ENCODE data around the gene GABARAP.
A peak's percentile ranks its signal among the peaks of the same experiment; 100 is the strongest.

Gene GABARAP

DNA sequence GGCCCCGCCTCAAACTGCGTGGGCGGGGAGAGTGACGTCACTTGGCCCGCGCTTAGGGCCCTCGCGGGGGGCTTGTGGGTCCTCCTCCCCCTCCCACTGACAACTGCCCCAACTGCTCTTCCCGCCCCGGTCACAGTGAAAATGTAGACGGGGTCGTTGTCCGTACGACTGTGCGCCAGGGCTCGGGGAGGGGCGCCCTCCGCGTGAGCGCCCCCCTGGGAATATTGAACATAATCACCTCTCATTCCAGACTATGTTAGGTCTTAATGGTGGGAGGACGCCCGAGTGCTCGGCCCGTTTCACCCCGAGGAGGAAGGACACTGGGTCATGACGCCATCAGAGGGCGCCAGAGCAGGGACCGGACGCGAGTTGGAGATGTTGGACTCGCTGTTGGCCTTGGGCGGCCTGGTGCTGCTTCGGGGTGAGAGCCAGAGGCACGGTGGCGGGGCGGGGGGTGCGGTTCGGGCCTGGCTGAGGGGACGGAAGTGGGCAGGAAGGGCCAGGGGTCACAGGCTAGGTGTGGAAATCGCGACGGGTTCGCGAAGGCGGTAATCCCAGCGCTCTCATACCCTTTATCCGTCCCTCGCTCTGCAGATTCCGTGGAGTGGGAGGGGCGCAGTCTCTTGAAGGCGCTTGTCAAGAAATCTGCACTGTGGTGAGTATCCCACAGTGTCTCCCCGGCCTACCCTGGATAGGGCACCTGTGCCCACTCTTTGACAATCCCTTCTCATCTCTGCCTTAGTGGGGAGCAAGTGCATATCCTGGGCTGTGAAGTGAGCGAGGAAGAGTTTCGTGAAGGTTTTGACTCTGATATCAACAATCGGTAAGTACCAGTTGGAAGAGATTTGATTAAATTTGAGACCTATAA, 10.2 kb upstream of the GABARAP start, which contains the start of gene ELP5:
Gene ELP5, plus strand, starts transcription at position 40 of the 868 bp plus-strand sequence. Its CDS starts 336 bp downstream, at position 376.
- TF ChIP-seq, protein P1, sequence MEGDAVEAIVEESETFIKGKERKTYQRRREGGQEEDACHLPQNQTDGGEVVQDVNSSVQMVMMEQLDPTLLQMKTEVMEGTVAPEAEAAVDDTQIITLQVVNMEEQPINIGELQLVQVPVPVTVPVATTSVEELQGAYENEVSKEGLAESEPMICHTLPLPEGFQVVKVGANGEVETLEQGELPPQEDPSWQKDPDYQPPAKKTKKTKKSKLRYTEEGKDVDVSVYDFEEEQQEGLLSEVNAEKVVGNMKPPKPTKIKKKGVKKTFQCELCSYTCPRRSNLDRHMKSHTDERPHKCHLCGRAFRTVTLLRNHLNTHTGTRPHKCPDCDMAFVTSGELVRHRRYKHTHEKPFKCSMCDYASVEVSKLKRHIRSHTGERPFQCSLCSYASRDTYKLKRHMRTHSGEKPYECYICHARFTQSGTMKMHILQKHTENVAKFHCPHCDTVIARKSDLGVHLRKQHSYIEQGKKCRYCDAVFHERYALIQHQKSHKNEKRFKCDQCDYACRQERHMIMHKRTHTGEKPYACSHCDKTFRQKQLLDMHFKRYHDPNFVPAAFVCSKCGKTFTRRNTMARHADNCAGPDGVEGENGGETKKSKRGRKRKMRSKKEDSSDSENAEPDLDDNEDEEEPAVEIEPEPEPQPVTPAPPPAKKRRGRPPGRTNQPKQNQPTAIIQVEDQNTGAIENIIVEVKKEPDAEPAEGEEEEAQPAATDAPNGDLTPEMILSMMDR (conservative IDR thresholded peaks at IDR 0.05; ENCODE audit: low read length): peak; percentile 15
- peak; percentile 94 for DNase-seq (ENCODE audit: low read depth)
- H3K4me3 ChIP-seq (ENCODE audit: low read length): peak within 1 kb of the TSS; percentile 89

DNA sequence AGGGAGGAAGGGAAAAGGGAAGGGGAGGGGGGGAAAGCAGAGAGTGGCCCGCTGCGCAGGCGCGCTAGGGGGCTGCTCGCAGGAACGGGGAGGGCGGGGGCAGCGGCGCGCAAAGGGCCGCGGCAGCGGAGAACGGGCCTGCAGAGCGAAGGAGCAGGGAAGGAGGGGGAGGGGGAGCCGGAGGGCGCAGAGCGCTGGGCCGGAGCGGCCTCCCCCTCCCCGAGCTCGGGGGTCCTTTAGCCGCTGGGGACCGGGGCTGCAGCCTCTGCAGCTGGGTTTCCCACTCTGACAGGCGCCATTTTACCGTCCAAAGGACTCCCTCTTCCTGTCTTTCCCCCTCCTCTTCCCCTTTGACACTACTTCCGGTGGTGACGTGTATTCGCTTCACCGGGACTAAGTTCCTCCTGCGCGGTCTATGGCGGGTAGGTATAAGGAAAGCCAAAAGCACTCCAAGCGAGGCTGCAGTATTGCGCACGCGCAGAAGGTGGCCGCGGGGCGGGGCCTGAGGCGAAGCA, 9.5 kb upstream of the GABARAP start, which contains the start of gene CTDNEP1:
Gene CTDNEP1, minus strand, starts transcription at position 74 of the 515 bp plus-strand sequence. CDS start 438 bp downstream, outside the sequence.
- peak; percentile 100 for DNase-seq (ENCODE audit: low read depth)
- peak within 1 kb of the TSS; percentile 89 for H3K4me3 ChIP-seq (ENCODE audit: low read length)
- TF ChIP-seq, protein P1 (conservative IDR thresholded peaks at IDR 0.05; ENCODE audit: low read length): no peak

DNA sequence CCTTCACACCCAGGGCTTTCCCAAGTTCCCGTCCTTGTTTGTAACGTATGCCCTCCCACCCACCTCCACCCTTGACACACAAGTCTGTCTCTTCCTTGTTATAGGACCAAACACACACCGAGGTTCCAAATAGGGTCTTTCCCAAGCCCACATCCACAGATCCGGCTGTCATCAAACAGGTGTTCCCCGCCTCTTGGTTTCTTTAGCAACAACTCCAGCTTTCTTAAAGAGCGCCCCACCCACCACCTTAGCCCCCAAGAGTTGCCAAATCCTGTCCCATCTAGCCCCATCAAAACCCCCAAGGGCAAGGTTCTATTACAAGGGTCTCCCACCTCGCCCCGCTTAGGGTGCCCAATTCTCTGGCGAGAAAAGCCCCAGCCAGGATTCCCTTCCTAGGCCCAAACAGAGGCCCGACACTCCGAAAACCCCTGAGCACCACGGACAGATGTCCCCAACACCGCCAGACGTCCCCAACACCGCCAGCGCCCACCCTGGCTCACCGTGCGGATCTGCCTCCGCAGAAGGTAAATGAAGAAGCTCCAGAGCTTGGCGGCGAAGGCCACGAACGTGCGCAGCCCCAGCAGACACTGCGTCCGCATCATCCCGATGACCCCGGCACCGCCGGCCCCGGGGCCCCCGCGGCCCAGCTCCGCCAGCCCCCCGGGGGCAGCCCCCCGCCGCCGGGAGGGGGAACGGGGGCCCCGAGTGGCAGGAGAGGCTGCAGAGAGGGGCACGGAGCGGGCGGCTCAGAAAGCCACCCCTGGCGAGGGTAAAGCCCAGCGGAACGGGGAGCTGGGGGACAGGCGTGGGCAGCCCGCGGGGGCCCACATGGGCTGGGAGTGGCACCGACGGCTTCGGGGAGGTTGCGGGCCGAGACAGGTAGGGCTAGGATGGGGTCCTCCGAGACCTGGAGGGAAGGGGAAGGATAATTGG, 8.7 kb upstream of the GABARAP start:
- TF ChIP-seq, protein P1 (conservative IDR thresholded peaks at IDR 0.05; ENCODE audit: low read length): no peak

GRCh38 chr17:7249830-7250229, 7.6 kb upstream of the GABARAP start:
- DNase-seq (ENCODE audit: low read depth): no peak
- TF ChIP-seq, protein P1 (conservative IDR thresholded peaks at IDR 0.05; ENCODE audit: low read length): no peak
- H3K4me3 ChIP-seq (ENCODE audit: low read length): peak overlapping the region; percentile 77

More for the DNA sequence above, 8.7 kb upstream of the GABARAP start:
- peak overlapping the region; percentile 77 for H3K4me3 ChIP-seq (ENCODE audit: low read length)
- no peak for DNase-seq (ENCODE audit: low read depth)

GRCh38 chr17:7249214-7249613, 7.0 kb upstream of the GABARAP start:
- no peak for DNase-seq (ENCODE audit: low read depth)
- no peak overlapping the region for H3K4me3 ChIP-seq (ENCODE audit: low read length)
- TF ChIP-seq, protein P1 (conservative IDR thresholded peaks at IDR 0.05; ENCODE audit: low read length): no peak

DNA sequence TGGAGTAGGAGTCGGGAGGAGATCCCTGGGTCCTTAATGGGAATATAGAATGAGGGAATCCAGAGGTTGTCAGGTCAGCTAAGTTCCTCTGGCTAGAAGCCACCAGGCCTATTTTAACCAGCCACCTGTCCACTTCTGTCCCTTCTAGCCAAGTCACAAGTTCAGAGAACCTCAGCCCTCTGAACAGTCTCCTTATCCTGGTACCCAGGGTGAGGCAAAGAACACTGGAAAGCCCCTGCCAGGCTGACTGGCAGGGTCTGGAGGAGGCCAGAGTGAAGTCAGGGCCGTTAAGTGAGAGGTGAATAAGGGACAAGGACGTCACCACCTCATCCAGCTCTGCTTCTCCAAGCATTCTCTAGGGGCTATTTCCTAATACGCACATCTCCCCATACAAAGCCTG, 6.5 kb upstream of the GABARAP start:
- TF ChIP-seq, protein P1 (conservative IDR thresholded peaks at IDR 0.05; ENCODE audit: low read length): no peak
- no peak overlapping the region for H3K4me3 ChIP-seq (ENCODE audit: low read length)
- no peak for DNase-seq (ENCODE audit: low read depth)
